Measurements from ENCODE around the gene TRAPPC12.
A peak's percentile ranks its signal among the peaks of the same experiment; 100 is the strongest.

- TF ChIP-seq, protein P1, sequence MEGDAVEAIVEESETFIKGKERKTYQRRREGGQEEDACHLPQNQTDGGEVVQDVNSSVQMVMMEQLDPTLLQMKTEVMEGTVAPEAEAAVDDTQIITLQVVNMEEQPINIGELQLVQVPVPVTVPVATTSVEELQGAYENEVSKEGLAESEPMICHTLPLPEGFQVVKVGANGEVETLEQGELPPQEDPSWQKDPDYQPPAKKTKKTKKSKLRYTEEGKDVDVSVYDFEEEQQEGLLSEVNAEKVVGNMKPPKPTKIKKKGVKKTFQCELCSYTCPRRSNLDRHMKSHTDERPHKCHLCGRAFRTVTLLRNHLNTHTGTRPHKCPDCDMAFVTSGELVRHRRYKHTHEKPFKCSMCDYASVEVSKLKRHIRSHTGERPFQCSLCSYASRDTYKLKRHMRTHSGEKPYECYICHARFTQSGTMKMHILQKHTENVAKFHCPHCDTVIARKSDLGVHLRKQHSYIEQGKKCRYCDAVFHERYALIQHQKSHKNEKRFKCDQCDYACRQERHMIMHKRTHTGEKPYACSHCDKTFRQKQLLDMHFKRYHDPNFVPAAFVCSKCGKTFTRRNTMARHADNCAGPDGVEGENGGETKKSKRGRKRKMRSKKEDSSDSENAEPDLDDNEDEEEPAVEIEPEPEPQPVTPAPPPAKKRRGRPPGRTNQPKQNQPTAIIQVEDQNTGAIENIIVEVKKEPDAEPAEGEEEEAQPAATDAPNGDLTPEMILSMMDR (conservative IDR thresholded peaks at IDR 0.05 in 1 of 2, IDR thresholded peaks at IDR 0.05 in 1 of 2; ENCODE audit: extremely low read depth in 1 of 2, insufficient read depth in 1 of 2, low read depth in 1 of 2, low read length in 2 of 2): peak; percentile 83 to 99
- TF ChIP-seq EZH2 (IDR thresholded peaks at IDR 0.05; ENCODE audit: borderline replicate concordance, low read length): no peak
Measured at GRCh38 chr2:3461801-3462492, 82.5 kb downstream of the TRAPPC12 start.
